ENCODE data around the gene KRTAP12-4. TPM values are rescaled to one million over a fixed set of nuclear protein-coding genes. Genes with fewer than 3 reads are reported as not detected.
A peak's percentile ranks its signal among the peaks of the same experiment; 100 is the strongest.

Gene KRTAP12-4
- total RNA-seq, 1 donor from 2014 or later: not detected

DNA sequence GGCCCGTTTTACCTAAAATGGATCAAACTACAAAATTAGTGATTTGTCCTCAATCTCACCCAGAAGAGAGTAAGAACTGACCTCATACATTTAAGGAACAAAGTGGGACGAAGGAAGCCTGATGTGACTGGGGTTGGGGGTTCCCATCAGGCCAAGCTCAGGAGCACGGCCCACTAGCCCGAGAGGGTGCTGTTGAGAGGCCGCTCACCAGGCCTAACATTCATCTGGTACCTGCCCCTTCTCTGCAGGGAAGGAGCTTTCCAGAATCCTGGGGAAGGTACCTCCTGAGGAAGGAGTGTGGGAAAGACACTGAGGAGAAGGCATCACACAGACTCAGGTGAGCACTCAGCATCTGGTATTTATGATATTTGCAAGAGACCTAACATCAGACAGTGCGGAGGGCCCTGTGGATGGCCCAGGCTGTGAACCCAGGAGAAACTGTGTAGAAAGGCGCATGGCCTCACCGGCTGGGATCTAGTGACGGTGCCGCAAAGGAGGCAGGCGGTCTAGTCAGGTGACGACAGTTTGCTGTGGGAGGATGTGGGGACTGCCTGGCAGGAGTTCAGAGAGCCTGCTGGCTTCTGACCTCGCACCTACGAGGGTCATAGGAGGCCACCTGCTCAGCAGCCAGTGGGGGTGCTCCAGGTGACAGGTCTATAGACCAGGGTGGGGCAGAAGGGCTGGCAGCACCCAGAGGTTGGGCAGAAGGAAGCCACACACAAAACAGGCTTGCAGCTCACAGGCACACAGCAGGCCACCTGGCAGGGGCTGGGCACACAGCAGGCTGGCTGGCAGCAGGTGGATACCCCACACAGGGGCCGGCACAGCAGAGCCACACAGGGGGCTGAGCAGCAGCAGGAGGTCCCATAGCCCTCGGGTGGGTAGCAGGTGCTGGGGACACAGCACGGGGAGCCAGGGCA is 543 bp downstream of the KRTAP12-4 start:
- H3K27me3 Mint-ChIP-seq: no peaks in the 10 kb centered on the region
- peaks cover 13% of the 10 kb centered on the region for H3K9me3 Mint-ChIP-seq
- TF ChIP-seq, protein P1, sequence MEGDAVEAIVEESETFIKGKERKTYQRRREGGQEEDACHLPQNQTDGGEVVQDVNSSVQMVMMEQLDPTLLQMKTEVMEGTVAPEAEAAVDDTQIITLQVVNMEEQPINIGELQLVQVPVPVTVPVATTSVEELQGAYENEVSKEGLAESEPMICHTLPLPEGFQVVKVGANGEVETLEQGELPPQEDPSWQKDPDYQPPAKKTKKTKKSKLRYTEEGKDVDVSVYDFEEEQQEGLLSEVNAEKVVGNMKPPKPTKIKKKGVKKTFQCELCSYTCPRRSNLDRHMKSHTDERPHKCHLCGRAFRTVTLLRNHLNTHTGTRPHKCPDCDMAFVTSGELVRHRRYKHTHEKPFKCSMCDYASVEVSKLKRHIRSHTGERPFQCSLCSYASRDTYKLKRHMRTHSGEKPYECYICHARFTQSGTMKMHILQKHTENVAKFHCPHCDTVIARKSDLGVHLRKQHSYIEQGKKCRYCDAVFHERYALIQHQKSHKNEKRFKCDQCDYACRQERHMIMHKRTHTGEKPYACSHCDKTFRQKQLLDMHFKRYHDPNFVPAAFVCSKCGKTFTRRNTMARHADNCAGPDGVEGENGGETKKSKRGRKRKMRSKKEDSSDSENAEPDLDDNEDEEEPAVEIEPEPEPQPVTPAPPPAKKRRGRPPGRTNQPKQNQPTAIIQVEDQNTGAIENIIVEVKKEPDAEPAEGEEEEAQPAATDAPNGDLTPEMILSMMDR (conservative IDR thresholded peaks at IDR 0.05): no peak
- no peak overlapping the region for H3K4me3 Mint-ChIP-seq
- H3K36me3 Mint-ChIP-seq: no peaks in the 10 kb centered on the region
- no peaks in the 10 kb centered on the region for H3K4me1 Mint-ChIP-seq (ENCODE audit: unreplicated experiment)
- DNase-seq (ENCODE audit: extremely low spot score, unreplicated experiment): peak; percentile 61
- no peak overlapping the region for H3K27ac Mint-ChIP-seq

DNA sequence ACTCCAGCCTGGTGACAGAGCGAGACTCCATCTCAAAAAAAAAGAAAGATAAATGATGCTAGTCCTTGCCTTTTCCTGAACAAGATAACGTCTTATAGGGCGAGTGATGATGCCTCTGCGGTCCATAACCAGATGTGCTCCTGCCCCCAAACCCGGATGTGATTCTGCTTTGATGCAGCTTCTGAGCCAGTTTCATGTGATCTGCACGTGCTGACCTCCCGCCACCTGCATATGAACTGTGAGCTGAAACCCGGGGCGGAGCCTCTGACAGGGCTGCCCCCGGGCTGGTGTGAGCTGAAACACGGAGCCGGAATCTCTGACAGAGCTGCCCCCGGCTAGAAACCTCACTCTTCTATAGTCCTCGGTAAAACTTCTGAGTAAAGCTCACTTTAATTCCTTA is 1.3 kb downstream of the KRTAP12-4 start:
- no peak overlapping the region for H3K4me3 Mint-ChIP-seq
- no peaks in the 10 kb centered on the region for H3K4me1 Mint-ChIP-seq (ENCODE audit: unreplicated experiment)
- H3K27me3 Mint-ChIP-seq: no peaks in the 10 kb centered on the region
- TF ChIP-seq, protein P1 (conservative IDR thresholded peaks at IDR 0.05): no peak
- peaks cover 13% of the 10 kb centered on the region for H3K9me3 Mint-ChIP-seq
- DNase-seq (ENCODE audit: extremely low spot score, unreplicated experiment): peak; percentile 48
- no peak overlapping the region for H3K27ac Mint-ChIP-seq
- no peaks in the 10 kb centered on the region for H3K36me3 Mint-ChIP-seq

DNA sequence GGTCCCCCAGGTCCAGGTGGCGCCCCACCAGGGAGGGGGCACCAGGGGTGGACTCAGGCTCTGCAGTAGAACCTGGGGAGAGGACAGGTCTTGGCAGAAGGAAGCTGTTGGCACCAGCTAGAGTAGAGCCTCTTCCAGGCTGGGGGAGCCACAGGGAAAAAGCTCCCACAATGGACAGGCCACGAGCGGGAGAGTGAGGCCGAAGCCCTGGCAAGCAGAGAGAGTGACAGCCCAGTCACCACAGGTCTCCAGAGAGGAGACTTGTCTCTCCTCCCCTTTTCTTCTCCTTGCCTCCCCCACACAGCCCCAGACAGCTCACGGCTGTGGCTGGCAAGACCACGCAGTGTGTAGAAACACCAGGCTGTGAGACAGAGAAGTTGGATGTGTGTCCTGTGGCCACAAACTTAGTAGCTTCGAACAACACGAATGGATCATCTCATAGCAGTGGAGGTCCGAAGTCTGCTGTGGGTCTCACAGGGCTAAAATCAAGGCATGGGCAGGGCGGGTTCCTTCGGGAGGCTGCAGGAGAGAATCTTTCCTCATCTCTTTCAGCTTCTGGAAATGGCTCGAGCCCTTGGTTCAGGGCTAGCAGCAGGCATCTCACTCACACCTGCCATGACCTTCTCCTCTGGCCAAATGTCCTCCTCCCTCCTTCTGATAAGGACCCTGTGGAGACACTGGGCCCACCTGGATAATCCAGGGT is 3.3 kb downstream of the KRTAP12-4 start:
- Mint-ChIP-seq H3K36me3 (no peaks in the 10 kb centered on the region), H3K4me1 (ENCODE audit: unreplicated experiment) (peaks cover 4% of the 10 kb centered on the region), H3K27me3 (peaks cover 7% of the 10 kb centered on the region), H3K27ac (no peak overlapping the region), H3K4me3 (no peak overlapping the region), H3K9me3 (peaks cover 2% of the 10 kb centered on the region)
- TF ChIP-seq, protein P1 (conservative IDR thresholded peaks at IDR 0.05): no peak
- peak; percentile 39 for DNase-seq (ENCODE audit: extremely low spot score, unreplicated experiment)

DNA sequence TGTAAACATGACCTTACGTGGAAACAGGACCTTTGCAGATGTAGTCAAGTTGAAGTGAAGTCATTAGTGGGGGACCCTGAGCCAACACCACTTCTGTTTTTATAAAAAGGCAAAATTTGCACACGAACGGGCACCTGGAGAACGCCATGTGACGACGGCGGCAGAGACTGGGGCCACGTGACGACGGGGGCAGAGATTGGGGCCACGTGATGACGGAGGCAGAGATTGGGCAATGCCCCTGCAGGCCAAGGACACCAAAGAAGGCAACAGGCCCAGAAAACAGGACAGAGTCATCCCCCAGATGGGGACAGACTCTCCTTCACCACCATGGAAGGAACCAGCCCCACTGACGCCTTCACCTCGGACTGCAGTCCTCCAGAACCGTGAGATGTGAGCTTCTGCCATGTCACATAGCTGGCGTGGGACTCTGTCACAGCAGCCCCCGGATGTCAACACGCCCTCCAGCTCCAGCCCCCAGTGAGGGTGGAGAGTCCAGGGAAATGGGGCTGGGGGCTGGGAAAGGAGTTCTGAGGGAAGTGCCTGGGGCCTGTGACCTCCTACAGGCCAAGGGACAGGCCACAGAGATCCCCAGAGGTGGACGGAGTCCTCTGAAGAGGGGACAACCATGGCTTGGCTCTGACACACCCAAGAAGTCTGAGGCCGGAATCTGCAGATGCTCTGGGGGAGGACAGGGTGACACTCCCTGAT is 4.0 kb downstream of the KRTAP12-4 start:
- H3K36me3 Mint-ChIP-seq: no peaks in the 10 kb centered on the region
- peaks cover 4% of the 10 kb centered on the region for H3K4me1 Mint-ChIP-seq (ENCODE audit: unreplicated experiment)
- H3K27ac Mint-ChIP-seq: no peak overlapping the region
- H3K4me3 Mint-ChIP-seq: no peak overlapping the region
- no peaks in the 10 kb centered on the region for H3K9me3 Mint-ChIP-seq
- H3K27me3 Mint-ChIP-seq: peaks cover 7% of the 10 kb centered on the region
- peak; percentile 60 for DNase-seq (ENCODE audit: extremely low spot score, unreplicated experiment)
- TF ChIP-seq, protein P1 (conservative IDR thresholded peaks at IDR 0.05): no peak

DNA sequence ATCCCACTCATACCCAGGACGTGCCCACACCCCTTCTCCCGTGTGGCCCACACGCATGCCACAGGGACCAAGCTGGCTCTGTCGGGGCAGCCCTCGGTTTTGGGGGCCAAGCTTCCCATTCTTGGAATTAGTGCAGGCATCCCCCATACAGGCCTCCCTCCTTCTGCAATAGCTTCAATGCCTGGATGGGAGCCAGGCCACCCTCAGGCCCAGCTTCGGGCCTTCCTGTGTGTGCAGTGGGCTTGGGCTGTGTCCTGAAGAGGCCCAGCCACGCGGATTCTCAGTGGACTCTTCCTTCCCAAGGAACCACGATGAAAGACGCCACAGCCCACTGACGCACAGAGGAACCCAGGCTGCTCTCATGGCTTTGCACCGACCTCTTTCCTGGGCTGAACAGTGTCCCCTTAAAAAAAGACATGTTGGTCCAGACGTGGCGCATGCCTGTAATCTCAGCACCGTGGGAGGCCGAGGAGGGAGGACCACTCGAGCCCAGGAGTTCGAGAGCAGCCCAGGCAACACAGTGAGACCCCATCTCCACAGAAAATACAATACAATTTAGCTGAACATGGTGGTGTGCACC is 4.8 kb downstream of the KRTAP12-4 start:
- peak; percentile 59 for DNase-seq (ENCODE audit: extremely low spot score, unreplicated experiment)
- Mint-ChIP-seq H3K4me1 (ENCODE audit: unreplicated experiment) (peaks cover 4% of the 10 kb centered on the region), H3K27ac (no peak overlapping the region), H3K36me3 (no peaks in the 10 kb centered on the region), H3K4me3 (no peak overlapping the region), H3K27me3 (peaks cover 7% of the 10 kb centered on the region), H3K9me3 (peaks cover 5% of the 10 kb centered on the region)
- TF ChIP-seq, protein P1 (conservative IDR thresholded peaks at IDR 0.05): no peak
